Activated T-cell treated with anti-CD3 and anti-CD28 coated beads, Interleukin-2, amount 50 U/mL, for 48 hours (primary cell): ENCODE results near the gene IER5.
"Not testable (repeated sequence)": the region's sequence is repeated elsewhere in the genome, so short reads cannot be mapped to it uniquely, and the experiment has no call there.

Experiments
- DNase-seq, 2 experiments: peaks; one replicate each; pipeline ENCODE4 v3.0.0-alpha.2; 2020

IER5 gene

DNA sequence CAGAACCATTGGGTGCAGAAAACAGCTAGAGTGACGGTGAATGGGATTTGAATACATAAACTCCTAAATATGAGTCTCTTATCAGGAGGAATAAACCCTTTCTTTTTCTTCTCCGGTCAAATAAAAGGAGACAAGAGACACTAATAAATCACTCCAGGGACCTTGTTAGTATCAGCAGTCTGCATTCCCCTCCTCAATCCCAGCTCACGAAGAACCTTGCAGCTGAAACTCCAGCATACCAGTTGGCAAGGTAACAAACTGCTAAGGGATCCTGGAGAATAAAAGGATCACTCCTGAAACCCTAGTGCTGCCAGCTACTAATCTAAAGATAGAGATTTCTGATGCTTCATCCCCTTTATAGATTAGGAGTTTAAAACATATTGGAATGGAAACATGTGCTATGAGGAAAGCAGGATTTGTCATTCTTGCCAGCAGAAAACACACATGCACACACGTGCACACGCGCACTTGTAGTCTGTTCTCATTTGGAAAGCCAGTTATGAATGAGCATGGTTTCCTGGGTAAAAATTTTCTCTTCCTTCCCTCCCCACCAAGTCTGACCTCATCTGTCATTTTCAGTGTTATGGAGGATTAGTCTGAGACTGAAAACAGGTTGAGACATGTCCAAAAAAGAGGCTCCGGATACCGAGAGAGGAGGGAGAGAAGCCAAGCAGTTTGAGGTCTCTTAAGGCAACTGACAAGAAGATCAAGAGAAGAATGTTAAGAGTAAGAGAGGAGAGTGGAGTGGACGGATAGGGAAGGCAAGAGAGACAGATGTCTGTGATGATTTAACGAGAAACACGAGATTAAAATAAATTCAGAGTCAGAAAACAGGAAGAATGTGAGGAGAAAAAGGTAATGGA, 10.9 kb downstream of the IER5 start:
- DNase-seq = peak; percentile 58 to 64

DNA sequence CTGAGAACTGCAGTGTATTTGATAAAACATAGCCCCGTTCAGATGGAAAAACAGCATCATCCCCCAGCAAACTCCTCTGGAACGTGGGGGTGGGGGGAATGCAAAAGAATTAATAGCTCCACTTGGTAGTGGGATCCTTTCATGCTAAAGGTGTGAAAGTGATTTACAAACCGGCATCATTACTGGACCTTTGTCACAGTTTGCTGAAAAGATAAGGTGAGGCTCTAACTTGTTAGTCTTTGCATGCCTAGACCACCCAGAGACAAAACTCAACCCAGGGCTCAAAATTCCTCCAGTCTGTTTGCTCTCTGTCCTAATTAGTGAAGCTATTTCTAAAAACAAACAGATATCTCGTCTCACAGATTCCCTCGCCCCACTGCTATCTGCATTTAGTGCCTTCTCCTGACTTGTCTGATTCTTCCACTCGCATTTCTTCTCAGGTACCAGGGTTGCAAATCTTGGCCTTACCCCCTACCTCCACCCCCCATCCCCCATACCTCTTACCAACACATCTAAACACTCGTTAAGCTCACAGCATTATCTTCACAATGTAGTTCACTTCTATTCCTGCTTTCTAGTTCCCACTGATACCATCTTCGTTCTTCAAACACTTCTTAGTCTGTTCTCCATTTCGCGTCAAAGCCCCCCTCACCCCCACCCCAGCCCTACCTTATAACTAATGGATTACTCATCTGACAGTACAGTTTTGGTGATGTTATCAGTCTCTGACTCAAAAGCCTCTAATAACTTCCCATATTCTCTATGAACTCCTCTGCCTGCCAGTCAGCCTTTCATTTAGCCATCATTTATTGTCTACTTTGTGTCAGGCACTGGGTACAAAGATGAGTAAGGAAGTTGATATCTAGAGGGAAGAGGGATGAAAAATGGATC, 11.8 kb downstream of the IER5 start:
- peak; percentile 55 to 63 for DNase-seq

DNA sequence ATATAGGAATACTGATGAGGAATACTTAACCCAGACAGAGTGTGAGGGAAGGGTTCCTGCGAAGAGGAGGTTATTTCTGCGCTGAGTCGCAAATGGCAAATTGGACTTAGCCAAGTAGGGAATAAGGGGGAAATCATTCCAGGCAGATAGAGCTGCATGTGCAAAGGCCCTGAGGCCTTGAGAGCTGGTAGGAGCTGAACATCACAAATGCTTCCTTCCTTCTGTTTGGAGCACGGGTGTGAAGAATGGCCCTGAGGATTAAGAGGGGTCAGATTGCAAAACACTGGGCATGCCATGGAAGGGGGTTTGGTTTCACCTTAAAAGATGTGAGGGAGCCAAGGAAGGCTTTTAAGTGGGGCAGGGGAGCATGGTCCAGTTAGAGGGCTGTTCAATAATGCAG, 12.4 kb downstream of the IER5 start:
- no peak for DNase-seq

DNA sequence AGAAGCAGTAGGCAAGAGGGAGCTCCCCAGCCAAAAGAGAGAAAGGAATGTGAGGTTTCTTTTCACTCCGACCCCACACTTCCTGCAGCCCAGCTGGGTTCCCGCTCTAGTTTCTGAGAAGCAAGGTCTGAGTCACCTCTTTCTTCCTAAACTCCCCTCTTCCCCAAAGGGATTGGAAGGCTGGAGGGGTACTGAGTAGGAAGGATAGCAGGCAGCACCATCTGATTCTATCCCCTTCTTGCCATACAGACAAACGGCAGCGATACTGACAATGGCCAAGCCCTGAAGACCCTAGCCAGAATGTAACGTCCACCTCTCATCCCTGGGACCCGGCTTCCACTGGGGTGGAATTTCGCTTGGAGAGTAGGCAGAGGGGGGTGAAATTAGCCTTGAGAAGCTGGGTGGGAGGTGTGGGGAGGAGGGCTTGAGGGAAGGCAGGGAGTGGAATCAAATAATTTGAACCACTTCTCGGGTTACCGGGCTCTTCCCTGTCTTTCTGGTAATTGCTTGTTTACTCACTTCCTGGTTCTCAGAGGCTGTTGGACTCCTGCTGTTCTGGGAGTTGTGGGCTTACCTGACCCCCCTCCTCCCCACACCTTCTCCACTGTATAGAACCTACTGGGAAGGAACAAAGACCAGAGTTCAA, 13.2 kb downstream of the IER5 start:
- no peak for DNase-seq

DNA sequence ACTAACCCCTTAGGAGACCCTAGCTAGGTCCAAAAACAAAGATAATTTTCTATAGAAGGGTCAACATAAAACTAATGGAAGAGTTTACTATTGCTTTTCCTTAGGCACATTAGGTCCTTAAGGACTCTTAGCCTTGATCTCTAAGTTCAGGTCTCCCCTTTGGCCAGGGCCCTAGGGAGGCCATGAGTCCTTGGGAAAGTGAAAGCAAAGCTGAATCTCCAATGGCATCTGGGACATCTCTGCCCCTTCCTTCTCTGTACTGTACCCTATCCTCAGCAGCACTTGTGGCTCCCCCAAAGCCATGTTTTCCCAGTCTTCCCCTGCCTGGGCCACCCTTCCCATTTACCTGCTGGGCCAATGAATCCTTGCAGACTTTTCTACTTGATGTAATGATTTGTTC, 14.3 kb downstream of the IER5 start:
- DNase-seq = no peak

DNA sequence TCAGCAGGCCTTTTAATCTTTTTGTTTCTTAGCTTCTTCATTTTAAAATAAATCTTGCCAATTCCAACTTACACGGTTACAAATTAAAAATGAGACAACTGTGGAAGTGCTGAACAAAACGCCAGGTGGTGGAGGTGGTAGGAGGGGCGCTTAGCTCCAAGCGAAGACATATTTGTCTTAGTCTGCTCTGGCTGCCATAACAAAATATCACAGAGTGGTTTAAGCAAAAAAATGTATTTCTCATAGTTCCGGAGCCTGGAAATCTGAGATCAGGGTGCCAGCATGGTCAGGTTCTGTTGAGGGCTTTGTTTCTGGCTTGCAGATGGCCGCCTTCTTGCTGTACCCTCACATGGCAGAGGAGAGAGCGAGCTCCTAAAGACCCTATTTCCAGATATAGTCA, 14.9 kb downstream of the IER5 start:
- no peak for DNase-seq

DNA sequence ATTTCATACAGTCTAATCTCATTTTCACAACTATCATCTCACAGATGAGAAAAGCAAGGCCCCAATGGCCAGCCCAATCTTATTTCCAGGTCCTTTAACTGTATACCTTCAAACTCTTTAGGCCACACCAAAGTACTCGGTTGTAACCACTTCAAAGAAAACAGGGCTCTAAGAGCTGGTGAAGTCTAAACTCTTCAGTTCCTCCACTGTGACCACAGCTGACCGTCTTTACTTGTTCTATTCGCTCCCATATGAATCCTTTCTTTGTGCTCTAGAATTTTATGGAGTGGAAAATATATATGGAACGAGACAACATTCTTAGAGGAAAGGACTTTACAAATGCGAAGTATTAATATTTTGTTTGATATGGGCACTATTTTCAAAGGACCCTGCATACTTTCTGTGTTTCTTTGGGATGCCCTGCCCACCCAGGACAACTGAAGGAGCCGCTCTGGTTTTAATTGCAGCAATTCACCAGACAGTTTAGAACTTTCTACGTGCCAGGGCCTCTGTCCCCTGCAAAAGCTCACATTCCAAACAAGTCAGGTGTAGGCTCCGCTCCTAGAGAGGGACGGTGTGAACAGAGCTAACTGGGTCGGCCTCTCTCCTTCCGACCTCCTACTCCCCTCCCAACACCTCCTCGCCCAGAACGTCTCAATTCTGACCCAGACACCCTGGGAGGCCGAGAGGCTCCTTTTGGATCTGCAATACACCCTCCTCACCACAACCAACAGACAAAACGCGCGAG, 15.7 kb downstream of the IER5 start:
- no peak for DNase-seq

DNA sequence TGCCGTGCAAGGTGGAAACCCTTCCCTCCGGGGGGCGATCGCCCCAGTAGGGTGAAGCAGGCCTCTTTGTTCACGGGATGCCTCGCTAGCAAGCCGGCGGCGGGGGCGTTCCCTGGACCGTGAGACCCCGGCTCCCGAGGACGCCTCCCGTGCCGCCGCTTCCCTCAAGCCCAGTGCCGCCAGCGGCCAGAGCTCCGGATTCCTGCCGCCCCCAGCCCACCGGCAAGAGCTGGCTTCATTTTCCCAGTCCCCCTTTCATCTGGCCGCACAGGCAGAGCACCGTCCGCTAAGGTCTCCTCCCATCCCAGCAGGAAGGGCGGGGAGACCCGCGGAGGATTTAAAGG, 16.3 kb downstream of the IER5 start:
- peak; percentile 56 to 67 for DNase-seq

DNA sequence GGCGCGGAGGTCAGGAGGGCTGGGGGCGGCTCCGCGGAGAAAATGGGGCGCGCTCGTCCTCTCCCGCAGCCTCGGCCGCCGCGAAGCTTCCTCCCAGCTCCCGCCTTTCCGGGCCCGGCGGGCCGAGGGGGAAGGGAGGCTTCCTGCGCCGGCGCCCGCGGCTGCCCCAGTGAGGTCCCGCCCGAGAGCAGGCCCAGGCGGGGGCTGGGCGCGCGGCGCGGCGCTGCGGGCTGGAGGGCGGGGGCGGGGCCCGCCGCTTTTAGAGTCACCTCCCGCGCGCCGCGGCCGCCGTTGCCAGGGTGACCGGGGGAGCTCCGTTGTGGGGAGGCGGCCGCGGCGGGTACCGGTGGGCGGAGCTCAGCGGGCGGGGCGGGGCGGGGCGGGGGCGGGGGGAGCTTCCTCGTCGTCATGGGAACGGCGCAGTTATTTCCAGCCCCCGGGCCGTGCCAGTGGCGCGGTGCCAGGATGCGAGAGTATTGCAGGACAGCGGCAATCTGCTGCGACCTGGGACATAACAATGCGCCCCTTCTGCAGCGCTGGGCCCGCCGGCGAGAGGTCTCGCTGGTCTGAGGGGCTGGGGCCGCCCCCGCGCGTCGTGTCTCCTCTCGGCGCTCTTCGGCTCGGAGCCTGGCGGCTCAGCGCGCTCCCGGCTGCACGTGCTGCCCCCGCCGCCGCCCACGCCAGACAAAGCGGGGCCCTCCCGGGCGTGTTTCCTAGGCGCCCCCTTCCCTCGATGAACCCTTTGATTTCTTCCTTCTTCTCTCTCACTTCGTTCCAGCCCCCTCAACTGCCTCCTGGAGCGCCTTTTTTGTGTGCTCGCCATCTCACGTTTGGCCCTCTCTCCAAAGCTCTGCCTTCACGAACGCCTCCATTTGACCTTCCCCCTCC, 16.9 kb downstream of the IER5 start:
- peak; percentile 91 to 92 for DNase-seq

DNA sequence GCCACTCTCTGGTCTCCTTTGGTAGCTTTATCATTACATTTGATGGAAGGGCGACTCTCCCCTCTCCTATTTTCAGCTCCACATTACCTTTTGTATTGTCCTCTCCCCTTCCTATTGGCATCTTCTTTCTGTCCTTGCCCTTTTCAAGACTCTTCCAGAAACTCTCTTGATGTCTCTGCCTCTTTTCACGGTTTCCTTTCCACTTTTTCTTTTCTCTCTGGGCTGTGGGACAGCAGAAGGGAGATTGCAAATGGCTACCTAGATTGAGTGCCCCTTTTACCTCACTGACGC, 17.5 kb downstream of the IER5 start:
- no peak for DNase-seq

DNA sequence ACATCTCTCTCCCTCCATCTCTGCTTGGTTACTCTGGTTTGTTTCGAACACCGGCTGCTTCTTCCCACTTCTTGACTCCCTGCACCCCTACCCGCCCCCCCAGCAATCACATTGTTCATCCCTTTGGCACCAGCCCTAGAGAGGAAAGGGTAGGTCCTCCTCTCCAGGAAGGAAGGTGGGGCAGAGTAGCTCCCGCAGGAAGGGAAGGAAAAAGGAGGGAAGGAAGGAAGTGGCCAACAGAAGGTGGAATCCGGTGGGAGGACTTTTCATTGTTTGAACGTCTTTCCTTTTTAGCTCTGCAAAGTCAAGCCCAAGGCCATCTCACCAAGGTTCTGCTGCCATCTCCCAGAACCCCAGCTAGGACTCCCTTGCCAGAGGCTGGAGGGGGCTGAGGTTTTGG, 18.0 kb downstream of the IER5 start:
- no peak for DNase-seq

DNA sequence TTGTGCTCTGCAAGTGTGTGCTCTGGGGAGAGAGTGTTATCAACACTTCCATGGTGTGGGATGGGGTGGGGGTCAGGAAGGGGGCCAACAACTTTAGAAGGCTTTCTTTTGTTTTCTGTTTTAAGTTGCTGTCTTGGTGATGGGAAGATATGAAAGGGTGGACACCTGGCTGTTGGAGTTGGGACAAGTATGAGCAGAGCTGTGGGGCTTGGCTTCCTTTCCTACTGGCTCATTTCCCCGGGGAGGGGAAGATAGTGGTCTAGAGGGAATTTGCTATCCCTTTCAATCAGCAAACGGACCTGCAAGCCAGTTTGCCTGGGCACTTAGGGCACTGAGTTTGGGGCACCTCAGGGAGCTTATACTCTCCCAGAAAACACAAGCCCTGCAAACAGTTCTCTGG, 19.2 kb downstream of the IER5 start:
- no peak for DNase-seq

DNA sequence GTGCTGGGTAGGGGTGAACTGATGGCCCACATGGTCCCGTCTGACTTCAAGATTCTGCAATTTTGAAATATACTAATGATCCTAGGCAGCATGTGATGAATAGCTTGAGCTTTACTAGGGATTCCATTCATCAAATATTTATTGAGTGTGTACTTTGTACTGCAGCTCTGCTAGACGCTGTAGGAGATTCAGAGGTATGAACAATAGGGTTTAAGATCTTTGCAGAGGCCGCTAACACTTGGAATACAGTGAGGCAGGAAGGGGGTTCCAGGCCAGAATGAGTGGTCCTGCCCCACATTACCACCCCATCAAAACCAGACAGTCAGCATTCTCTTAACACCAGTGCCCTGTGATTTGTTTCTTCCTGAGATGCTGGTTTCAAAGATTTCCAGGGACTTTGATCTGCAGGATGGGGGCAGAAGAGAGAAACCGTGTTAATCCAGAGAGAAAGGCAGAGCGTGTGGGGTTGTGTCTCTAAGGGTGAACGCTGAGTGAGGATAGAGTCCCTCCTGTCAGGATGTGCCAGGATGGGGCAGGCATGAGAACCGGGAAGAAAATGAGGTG, 19.9 kb downstream of the IER5 start:
- no peak for DNase-seq

DNA sequence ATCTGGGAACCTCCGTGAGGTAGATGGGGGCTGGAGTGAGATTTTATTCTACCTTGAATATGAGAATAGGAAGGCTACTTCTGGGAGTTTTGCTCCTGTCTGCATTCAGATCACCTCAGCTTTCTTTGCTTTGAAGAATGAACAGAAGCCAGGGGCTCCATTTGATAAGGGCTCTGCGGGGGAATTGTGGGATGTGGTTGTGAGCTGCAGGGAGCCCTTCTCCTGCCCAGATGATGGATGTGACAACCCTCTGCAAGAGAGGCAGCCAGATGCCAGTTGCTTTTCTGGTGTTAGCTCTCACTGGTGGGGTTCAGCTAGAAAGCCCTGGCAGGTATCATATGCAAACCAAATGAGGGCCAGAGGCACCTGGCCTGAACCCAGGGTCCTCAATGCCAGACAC, 21.5 kb downstream of the IER5 start:
- no peak for DNase-seq

DNA sequence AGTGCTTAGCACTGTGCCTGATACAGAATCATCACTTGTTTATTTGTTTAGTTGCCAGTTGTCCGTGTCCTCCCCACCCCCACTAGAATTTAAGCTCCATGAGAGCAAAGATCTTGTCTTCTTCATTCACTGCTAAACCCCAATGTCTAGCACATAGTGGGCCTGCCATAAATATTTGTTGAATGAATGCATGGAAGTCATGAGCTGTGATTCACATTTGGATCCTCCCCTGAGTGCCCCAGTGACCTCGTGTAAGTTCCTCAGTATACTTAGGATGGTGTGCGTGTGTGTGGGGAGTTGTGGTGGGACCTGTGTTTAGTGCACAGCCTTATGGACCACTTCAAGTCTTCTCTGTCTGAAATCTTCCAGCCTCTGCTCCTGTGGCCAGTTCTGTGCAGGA, 23.1 kb downstream of the IER5 start:
- DNase-seq = no peak

DNA sequence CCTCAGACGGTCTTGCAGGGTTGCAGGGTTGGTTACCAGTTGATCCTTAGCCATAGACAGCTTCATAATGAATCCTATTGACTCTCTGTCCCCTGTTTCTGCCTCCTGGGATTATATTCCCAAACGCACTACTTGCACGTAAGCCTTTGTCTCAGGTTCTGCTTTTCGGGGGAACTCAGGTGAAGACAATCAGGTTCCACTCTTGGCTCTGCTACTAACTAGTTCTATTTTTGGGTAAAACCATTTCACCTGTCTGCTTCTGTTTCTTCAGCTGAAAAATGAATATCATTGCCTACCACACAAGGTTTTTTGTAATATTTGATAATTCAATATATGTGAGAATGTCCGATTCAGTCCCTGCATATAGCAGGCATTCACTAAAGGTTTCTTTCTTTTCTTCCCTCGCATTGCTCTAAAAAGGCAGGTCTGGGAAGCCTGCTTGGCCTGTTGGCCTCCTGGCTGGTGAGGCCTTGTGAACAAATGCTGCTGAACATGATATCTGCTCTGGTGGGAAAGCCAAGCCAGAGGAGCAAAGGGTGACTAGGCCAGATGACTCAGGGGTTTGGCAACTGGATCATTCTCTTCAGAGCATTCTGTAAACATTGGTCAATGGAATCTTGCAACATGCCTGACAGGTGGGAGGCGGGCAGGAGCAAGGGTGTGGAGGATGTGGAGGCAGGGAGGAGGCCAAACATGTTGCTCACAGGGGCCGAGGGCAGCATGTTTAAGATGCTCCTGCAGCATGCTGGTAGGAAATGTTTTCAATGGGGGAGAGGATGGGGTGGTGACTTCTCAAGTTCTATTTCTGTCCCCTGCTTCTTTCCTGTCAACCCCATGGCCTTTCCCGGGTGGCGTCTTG, 23.8 kb downstream of the IER5 start:
- no peak for DNase-seq

DNA sequence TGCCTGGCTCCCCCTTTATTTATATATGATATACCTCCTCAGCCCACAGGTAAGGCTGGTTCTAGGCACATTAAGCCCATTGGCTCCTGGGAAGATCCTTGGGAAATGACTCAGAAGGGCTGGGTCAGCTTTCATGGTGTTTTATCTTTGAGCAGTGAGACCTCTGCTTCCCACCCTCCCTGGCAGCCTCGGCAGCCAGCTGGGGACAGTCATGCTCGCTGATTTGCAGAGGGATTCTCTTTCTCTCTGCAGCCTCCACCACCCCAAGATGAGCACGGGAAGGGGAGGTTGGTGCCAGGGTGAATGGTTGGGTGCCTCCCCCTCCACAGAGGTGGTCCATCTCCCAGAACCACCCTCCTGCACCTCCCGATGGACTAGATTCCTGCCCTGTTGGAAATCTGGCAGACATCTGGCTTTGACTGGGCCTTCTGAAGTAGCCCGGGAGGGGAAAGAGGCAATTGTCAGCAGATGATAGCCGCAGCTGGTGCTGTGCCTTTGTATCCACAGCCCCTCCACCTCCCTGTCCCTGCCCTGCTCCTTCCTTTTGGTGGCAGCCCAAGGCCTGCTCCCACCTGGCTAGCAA, 24.6 kb downstream of the IER5 start:
- no peak for DNase-seq

DNA sequence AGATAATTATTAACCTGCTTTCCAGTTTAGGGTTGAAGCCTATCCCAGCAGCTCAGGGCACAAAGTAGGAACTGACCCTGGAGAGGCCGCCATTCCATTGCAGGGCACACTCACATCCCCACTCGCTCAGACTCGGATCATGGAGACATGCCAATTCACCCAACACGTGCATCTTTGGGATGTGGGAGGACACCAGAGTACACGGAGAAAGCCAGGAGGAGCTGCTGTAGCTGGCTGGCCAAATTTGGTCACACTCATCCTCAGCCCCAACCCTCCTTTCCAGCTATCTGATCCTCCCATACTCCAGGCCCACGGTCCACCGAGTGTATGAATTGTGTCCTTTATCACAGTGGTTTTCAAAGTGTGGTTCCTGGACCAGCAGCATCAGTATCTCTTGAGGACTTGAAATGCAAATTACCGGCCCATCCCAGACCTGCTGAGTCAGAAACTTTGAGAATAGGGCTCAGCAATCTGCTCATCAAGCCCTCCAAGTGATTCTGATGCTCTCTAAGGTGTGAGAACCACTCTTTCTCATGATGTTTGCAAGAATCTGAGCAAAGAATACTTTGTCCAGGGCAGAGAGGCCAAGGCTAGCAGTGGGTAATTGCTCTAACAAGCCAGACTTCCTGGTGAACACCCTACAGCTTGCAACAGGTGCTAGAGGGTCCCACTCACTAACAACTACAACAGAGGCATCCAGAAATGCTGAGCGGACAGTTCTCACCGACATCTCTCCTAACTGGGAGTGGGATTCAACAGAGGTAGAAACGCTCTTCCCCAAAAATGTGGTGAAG, 26.3 kb downstream of the IER5 start:
- no peak for DNase-seq

DNA sequence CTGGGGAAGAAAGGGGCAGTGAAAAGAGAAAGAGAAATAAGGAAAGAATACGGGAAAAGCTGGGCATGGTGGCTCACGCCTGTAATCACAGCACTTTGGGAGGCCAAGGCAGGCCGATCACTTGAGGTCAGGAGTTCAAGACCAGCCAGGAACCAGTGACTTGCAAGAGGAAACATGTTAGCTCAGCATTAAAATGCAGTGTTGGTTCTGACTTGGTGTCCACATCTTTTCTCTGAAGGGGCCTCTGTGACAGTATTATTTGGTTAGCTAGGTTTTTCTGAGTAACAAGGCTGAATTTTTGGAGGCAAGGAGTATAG, 26.8 kb downstream of the IER5 start:
- no peak for DNase-seq

DNA sequence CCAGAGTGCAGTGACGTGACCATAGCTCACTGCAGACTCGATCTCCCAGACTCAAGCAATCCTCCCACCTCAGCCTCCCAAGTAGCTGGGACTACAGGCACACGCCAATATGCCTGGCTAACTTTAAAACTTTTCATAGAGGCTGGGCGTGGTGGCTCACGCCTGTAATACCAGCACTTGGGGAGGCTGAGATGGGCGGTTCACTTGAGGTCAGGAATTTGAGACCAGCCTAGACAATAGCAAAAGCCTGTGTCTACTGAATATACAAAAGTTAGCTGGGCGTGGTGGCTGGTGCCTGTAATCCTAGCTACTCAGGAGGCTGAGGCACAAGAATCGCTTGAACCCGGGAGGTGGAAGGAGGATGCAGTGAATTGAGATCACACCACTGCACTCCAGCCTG, 27.5 kb downstream of the IER5 start:
- DNase-seq = not testable (repeated sequence)
